GM12878 (cell line): Measurements from ENCODE around the gene FBXW7. TPM values are rescaled to one million over a fixed set of nuclear protein-coding genes. Genes with fewer than 3 reads are reported as not detected.
A peak's percentile ranks its signal among the peaks of the same experiment; 100 is the strongest.

Experiments
- ATAC-seq: fragments of 200-7000 bp; cut with Tn5 transposase; 3 replicates; pipeline ENCODE4 v1.9.1; 2020; ENCODE audit warnings: mild to moderate bottlenecking, moderate library complexity
- BruUV-seq: library from RNA; stranded (reverse); fragments of 400-500 nt; replicated peaks from 2 replicates; lab custom pipeline; 2021; lab: Mats Ljungman, UMichigan
- CTCF ChIA-PET: fragments of 300-600 bp; sonication (Branson Sonifier 250); formaldehyde crosslinking; extraction: SDS; loops from one replicate; lab custom pipeline; 2021; ENCODE audit warnings: inconsistent platforms; lab: Yijun Ruan, JAX
- POLR2A ChIA-PET: fragments of 350-600 bp; formaldehyde crosslinking; extraction: SDS; loops from one replicate; lab custom pipeline; 2021; ENCODE audit warnings: inconsistent platforms; lab: Charles Lee
- RAD21 ChIA-PET: fragments of 300-600 bp; sonication (Branson Sonifier 250); formaldehyde crosslinking; loops from one replicate; lab custom pipeline; 2023; ENCODE audit warnings: antibody characterized with exemption; ENCODE audit not compliant: unreplicated experiment; lab: Charles Lee
- SMC1A ChIA-PET: fragments of 300-600 bp; sonication (Branson Sonifier 250); formaldehyde crosslinking; loops from one replicate; lab custom pipeline; 2023; ENCODE audit not compliant: unreplicated experiment, uncharacterized antibody; lab: Charles Lee
- DNase-seq: peaks from one replicate; pipeline ENCODE4 v3.0.0-alpha.2; 2011; ENCODE audit warnings: low read depth, low spot score
- FAIRE-seq: peaks from 3 replicates; lab custom pipeline; 2011; peaks lifted over from hg19 to GRCh38; lab: Jason Lieb, UNC
- H2AFZ ChIP-seq: 2 replicates; pipeline ENCODE4 v1.6.0; 2011; ENCODE audit warnings: low read depth, low read length, control low read depth; ENCODE audit not compliant: control insufficient read depth
- H3K27ac ChIP-seq: 2 replicates; pipeline ENCODE4 v1.5.1; 2011; ENCODE audit warnings: control low read depth; ENCODE audit not compliant: control insufficient read depth, insufficient read depth
- H3K27me3 ChIP-seq, 2 experiments: replicated peaks in 1 of 2; 2 replicates each; pipeline versions ENCODE4 v1.6.0 to v1.6.1; 2011; ENCODE audit warnings: low read length in 1 of 2; ENCODE audit not compliant: control insufficient read depth in 2 of 2, insufficient read depth in 2 of 2
- H3K36me3 ChIP-seq, 2 experiments: 2 replicates each; pipeline ENCODE4 v1.5.1; 2011; ENCODE audit warnings: low read length in 1 of 2; ENCODE audit not compliant: control insufficient read depth in 2 of 2, insufficient read depth in 2 of 2
- H3K4me1 ChIP-seq: 2 replicates; pipeline ENCODE4 v1.6.1; 2011; ENCODE audit warnings: mild to moderate bottlenecking, low read length, moderate library complexity, mixed read lengths; ENCODE audit not compliant: control insufficient read depth, insufficient read depth
- H3K4me2 ChIP-seq: 2 replicates; pipeline ENCODE4 v1.6.0; 2011; ENCODE audit warnings: control low read depth; ENCODE audit not compliant: control insufficient read depth, insufficient read depth
- H3K4me3 ChIP-seq: fragments of 200-600 bp; sonication (generic); 2 replicates; pipeline ENCODE4 v1.5.1; 2016
- H3K79me2 ChIP-seq: 2 replicates; pipeline ENCODE4 v1.6.0; 2011; ENCODE audit warnings: low read length; ENCODE audit not compliant: control insufficient read depth, insufficient read depth
- H3K9ac ChIP-seq: 2 replicates; pipeline ENCODE4 v1.8.0; 2011; ENCODE audit warnings: low read length, control low read depth, mixed read lengths; ENCODE audit not compliant: control insufficient read depth, insufficient read depth
- H3K9me3 ChIP-seq: replicated peaks from 3 replicates; pipeline ENCODE4 v1.5.1; 2011; ENCODE audit warnings: mild to moderate bottlenecking, low read length; ENCODE audit not compliant: control insufficient read depth, insufficient read depth
- H4K20me1 ChIP-seq: 2 replicates; pipeline ENCODE4 v1.6.0; 2011; ENCODE audit not compliant: control insufficient read depth, insufficient read depth
- JUNB ChIP-seq: IDR thresholded peaks from 2 replicates; pipeline ENCODE4 v1.6.1; 2016; ENCODE audit warnings: antibody characterized with exemption, mild to moderate bottlenecking
- NR2F1 ChIP-seq: fragments of 450-650 bp; conservative IDR thresholded peaks from 2 replicates; pipeline ENCODE4 v1.6.1; 2017; ENCODE audit warnings: mild to moderate bottlenecking
- RUNX3 ChIP-seq: IDR thresholded peaks from 2 replicates; pipeline ENCODE4 v1.6.1; 2012; ENCODE audit warnings: low read length, inconsistent platforms
- ZBED1 ChIP-seq: IDR thresholded peaks from 2 replicates; pipeline ENCODE4 v1.6.1; 2016; ENCODE audit warnings: borderline replicate concordance
- ZNF687 ChIP-seq: fragments of 450-650 bp; IDR thresholded peaks from 2 replicates; pipeline ENCODE4 v1.6.1; 2017; ENCODE audit warnings: mild to moderate bottlenecking, moderate library complexity
- WGBS: methylation state at CpG from one replicate; pipeline ENCODE4 v1.1.6; 2016; ENCODE audit warnings: low lambda C conversion rate; ENCODE audit not compliant: insufficient replicate concordance, insufficient coverage; ENCODE audit errors: missing lambda C conversion rate; 5-methylcytosine and 5-hydroxymethylcytosine counted together
- in situ Hi-C: fragments of 300-500 bp; cut with MboI; formaldehyde crosslinking; loops from 9 replicates; pipeline ENCODE4 v1.14.3; 2018; ENCODE audit warnings: mixed read lengths
- intact Hi-C: fragments of 100-400 bp; cut with micrococcal nuclease; formaldehyde crosslinking; loops from one replicate; pipeline ENCODE4 v1.14.2; 2022; ENCODE audit not compliant: unreplicated experiment
- polyA plus RNA-seq, 11 experiments: library from polyadenylated mRNA; depleted of rRNA in 4 of 11; unstranded in 6 of 11; stranded (reverse) in 5 of 11; fragments of >200 nt; fragmentation: Nextera tagmentation in 4 of 11; fragmentation: Illumina TruSeq in 1 of 11; extraction: Ambion mirVana in 4 of 11; extraction: Trizol in 1 of 11; gene quantifications; 1 replicate in 1 of 11; 2 replicates in 10 of 11; pipeline versions ENCODE4 v1.2.1 to v1.2.3, GENCODE V29; 2011 to 2016; ENCODE audit warnings: inconsistent platforms in 2 of 11, missing spikeins in 2 of 11, low read depth in 1 of 11
- total RNA-seq, 4 experiments: library from RNA; depleted of rRNA in 3 of 4; stranded (reverse); fragments of >200 nt in 3 of 4; fragmentation: Illumina TruSeq in 1 of 4; extraction: Trizol in 1 of 4; gene quantifications; 2 replicates each; pipeline versions ENCODE4 v1.2.1 to v1.2.3, GENCODE V29; 2013 to 2021

The FBXW7 gene
- total and polyA plus RNA-seq, 10 of the 15 experiments (the other 5 are each of a cell fraction or from before 2014, with no cell fraction given): 35.8 to 118 (median 47.2) TPM

- peak; percentile 75 for TF ChIP-seq NR2F1
- TF ChIP-seq RUNX3: peak; percentile 11; the same call in 1 of the 2 replicates
- TF ChIP-seq ZNF687: 0 out of 2 replicates have a peak, but pooled peaks have one; percentile 33
- TF ChIP-seq JUNB: peak; percentile 35; the same call in 1 of the 2 replicates
These were observed 11.5 kb downstream of the FBXW7 start (continued) for GRCh38 chr4:152524427-152524826.

- Histone ChIP-seq H2AFZ (no peak overlapping the region), H3K27me3 (no peaks in the 10 kb centered on the region), H3K4me2 (peak overlapping the region; percentile 84), H3K36me3 (peaks cover 0 to 16% of the 10 kb centered on the region in 2 experiments; a peak in 2 of 4 replicates), H3K9ac (0 out of 2 replicates have a peak overlapping the region, but pooled peaks have one; percentile 4), H3K4me3 (no peak overlapping the region), H3K4me1 (peaks cover 50% of the 10 kb centered on the region), H3K79me2 (peaks cover 96% of the 10 kb centered on the region), H3K9me3 (peaks cover 6% of the 10 kb centered on the region), H3K27ac (peak overlapping the region; percentile 37), H4K20me1 (no peaks in the 10 kb centered on the region)
- DNase-seq: no peak
- TF ChIP-seq ZBED1: no peak
- ATAC-seq: no peak
- no TSS peak for BruUV-seq
- ChIA-PET CTCF (interaction anchor here (0.8 to 8.3 kb wide), 13 partner anchors 8 to 117 kb away, joined by 3 to 80 read pairs (median 6); partner anchors contain the start of gene FBXW7), RAD21 (interaction anchor here (1.0 to 7.2 kb wide), 15 partner anchors 8 to 211 kb away, joined by 3 to 114 read pairs (median 6); partner anchors contain the start of gene FBXW7), SMC1A (interaction anchor here (0.5 to 8.9 kb wide), 23 partner anchors 8 to 313 kb away, joined by 3 to 113 read pairs (median 5); partner anchors contain the start of gene FBXW7), POLR2A (interaction anchor here (0.8 to 4.3 kb wide), 10 partner anchors 10 to 54 kb away, joined by 3 to 37 read pairs (median 8); partner anchors contain the start of gene FBXW7)
- WGBS: 35% methylated on average over 1 of the region's 1 CpG
- in situ Hi-C loops (no loop called here), intact Hi-C loops (no loop called here)
- peak; percentile 27 for FAIRE-seq
These were observed 12.2 kb downstream of the FBXW7 start for GRCh38 chr4:152523731-152524130.
